Natural killer cell treated with Interleukin-12 subunit alpha and Interleukin-12 subunit beta and Interleukin-15 and Interleukin-18, amount 100 ng/mL, for 72 hours (primary cell): ENCODE results near the gene WFDC9. TPM values are rescaled to one million over a fixed set of nuclear protein-coding genes. Genes with fewer than 3 reads are reported as not detected.
"Not testable (repeated sequence)": the region's sequence is repeated elsewhere in the genome, so short reads cannot be mapped to it uniquely, and the experiment has no call there.

Experiments used
- ATAC-seq, 2 donors: fragments of 150-1000 bp; cut with Tn5 transposase in 1 of 2; sonication (Bioruptor Pico), chemical (Tn5 transposase) in 1 of 2; 2 replicates each; pipeline ENCODE4 v1.10.0; 2021
- DNase-seq: peaks from one replicate; pipeline ENCODE4 v3.0.0; 2022; ENCODE audit warnings: low spot score
- H3K27ac Mint-ChIP-seq, 2 donors: 1 replicate in 1 of 2; 2 replicates in 1 of 2; pipeline ENCODE4 v1.8.0; 2022; ENCODE audit warnings: mixed read lengths in 2 of 2, mild to moderate bottlenecking in 1 of 2, moderate library complexity in 1 of 2
- H3K27me3 Mint-ChIP-seq, 2 donors: 1 replicate in 1 of 2; 2 replicates in 1 of 2; pipeline ENCODE4 v1.8.0; 2022; ENCODE audit warnings: mixed read lengths in 2 of 2
- H3K36me3 Mint-ChIP-seq: one replicate; pipeline ENCODE4 v1.8.0; 2022; ENCODE audit warnings: mixed read lengths
- H3K4me1 Mint-ChIP-seq, 2 donors: 1 replicate in 1 of 2; 2 replicates in 1 of 2; pipeline ENCODE4 v1.8.0; 2022; ENCODE audit warnings: low read depth in 2 of 2, mixed read lengths in 2 of 2, mild to moderate bottlenecking in 1 of 2
- H3K4me3 Mint-ChIP-seq: one replicate; pipeline ENCODE4 v1.8.0; 2022; ENCODE audit warnings: mixed read lengths
- H3K9me3 Mint-ChIP-seq: 2 replicates; pipeline ENCODE4 v1.8.0; 2022; ENCODE audit warnings: mixed read lengths
- total RNA-seq, 2 donors: library from RNA; stranded (reverse); gene quantifications; one replicate each; pipeline ENCODE4 v1.2.3, GENCODE V29; 2022

WFDC9 gene
- total RNA-seq, 2 donors from 2014 or later, result not detected

GRCh38 chr20:45583502-45583901 is 47.6 kb downstream of the WFDC9 start:
- ATAC-seq (no peak), DNase-seq (no peak)
- Mint-ChIP-seq H3K36me3 (no peaks in the 10 kb centered on the region), H3K9me3 (no peaks in the 10 kb centered on the region), H3K27ac (no peak overlapping the region), H3K4me3 (no peak overlapping the region), H3K4me1 (no peaks in the 10 kb centered on the region), H3K27me3 (peaks cover 15 to 31% of the 10 kb centered on the region in 2 donors)

- no peak for DNase-seq
- no peaks in the 10 kb centered on the region for H3K4me1 Mint-ChIP-seq
- H3K27me3 Mint-ChIP-seq, result peaks cover 15 to 31% of the 10 kb centered on the region in 2 donors
- no peaks in the 10 kb centered on the region for H3K36me3 Mint-ChIP-seq
- H3K4me3 Mint-ChIP-seq, result no peak overlapping the region
- no peaks in the 10 kb centered on the region for H3K9me3 Mint-ChIP-seq
- no peak for ATAC-seq
- H3K27ac Mint-ChIP-seq, result no peak overlapping the region
Measured at GRCh38 chr20:45581702-45582101, 49.4 kb downstream of the WFDC9 start.

GRCh38 chr20:45579184-45579583 is 51.9 kb downstream of the WFDC9 start, which contains the start of gene WFDC8:
TSS of gene WFDC8 (minus strand) at chr20:45579284. CDS start at chr20:45579247, 37 bp downstream.
- DNase-seq (no peak), ATAC-seq (peak; percentile 33 to 57)
- H3K4me3 Mint-ChIP-seq, result no peak within 1 kb of the TSS
- H3K36me3 Mint-ChIP-seq, result no peaks in the 10 kb centered on the region
- H3K9me3 Mint-ChIP-seq, result no peaks in the 10 kb centered on the region
- H3K4me1 Mint-ChIP-seq, result no peaks in the 10 kb centered on the region
- H3K27me3 Mint-ChIP-seq, result peaks cover 15 to 39% of the 10 kb centered on the region in 2 donors
- H3K27ac Mint-ChIP-seq, result no peak within 1 kb of the TSS

GRCh38 chr20:45578231-45578630 is 52.9 kb downstream of the WFDC9 start:
- Mint-ChIP-seq H3K27me3 (peaks cover 14 to 43% of the 10 kb centered on the region in 2 donors), H3K9me3 (no peaks in the 10 kb centered on the region), H3K4me3 (no peak overlapping the region), H3K36me3 (no peaks in the 10 kb centered on the region), H3K4me1 (no peaks in the 10 kb centered on the region), H3K27ac (no peak overlapping the region)
- no peak for ATAC-seq
- no peak for DNase-seq

GRCh38 chr20:45576995-45577394 is 54.1 kb downstream of the WFDC9 start:
- no peaks in the 10 kb centered on the region for H3K9me3 Mint-ChIP-seq
- H3K4me1 Mint-ChIP-seq, result no peaks in the 10 kb centered on the region
- H3K27ac Mint-ChIP-seq, result no peak overlapping the region
- peaks cover 15 to 46% of the 10 kb centered on the region in 2 donors for H3K27me3 Mint-ChIP-seq
- H3K36me3 Mint-ChIP-seq, result no peaks in the 10 kb centered on the region
- no peak overlapping the region for H3K4me3 Mint-ChIP-seq
- DNase-seq (no peak), ATAC-seq (no peak)

- Mint-ChIP-seq H3K36me3 (no peaks in the 10 kb centered on the region), H3K27me3 (peaks cover 19 to 49% of the 10 kb centered on the region in 2 donors), H3K9me3 (no peaks in the 10 kb centered on the region), H3K27ac (no peak overlapping the region), H3K4me1 (no peaks in the 10 kb centered on the region), H3K4me3 (no peak overlapping the region)
- no peak for ATAC-seq
- no peak for DNase-seq
Measured at GRCh38 chr20:45575931-45576330, 55.2 kb downstream of the WFDC9 start.

GRCh38 chr20:45569650-45570049 is 61.4 kb downstream of the WFDC9 start:
- not testable (repeated sequence) for H3K4me1 Mint-ChIP-seq, ATAC-seq, H3K27ac Mint-ChIP-seq, H3K4me3 Mint-ChIP-seq, H3K36me3 Mint-ChIP-seq, DNase-seq, H3K9me3 Mint-ChIP-seq
- peaks cover 15 to 27% of the 10 kb centered on the region in 2 donors for H3K27me3 Mint-ChIP-seq

GRCh38 chr20:45564760-45565276 is 66.3 kb downstream of the WFDC9 start:
- H3K36me3 Mint-ChIP-seq, result no peaks in the 10 kb centered on the region

More at GRCh38 chr20:45564760-45565276, 66.3 kb downstream of the WFDC9 start:
- Mint-ChIP-seq H3K4me1 (no peaks in the 10 kb centered on the region), H3K27me3 (peaks cover 12 to 28% of the 10 kb centered on the region in 2 donors), H3K4me3 (no peak overlapping the region), H3K27ac (no peak overlapping the region), H3K9me3 (peaks cover 3% of the 10 kb centered on the region)
- ATAC-seq (no peak), DNase-seq (no peak)

Other genes with a start within 250 kb of the WFDC9 start
- gene DBNDD2, start 223.0 kb downstream of the WFDC9 start, total RNA-seq, result 1 to 10 TPM; 6.1 to 6.4 TPM
- gene PIGT, start 215.1 kb downstream of the WFDC9 start, total RNA-seq, result 10 to 100 TPM; 73.0 to 86.6 TPM
- gene WFDC2, start 161.5 kb downstream of the WFDC9 start, total RNA-seq, result not detected
- gene SPINT3, start 115.7 kb downstream of the WFDC9 start, total RNA-seq, result not detected
- not detected for gene WFDC6, start 91.8 kb downstream of the WFDC9 start, total RNA-seq
- not detected for gene EPPIN, start 83.9 kb downstream of the WFDC9 start, total RNA-seq
- not detected for gene WFDC8, start 52.0 kb downstream of the WFDC9 start, total RNA-seq
- gene WFDC10A, start 1.5 kb downstream of the WFDC9 start, total RNA-seq, result not detected
- gene WFDC11, start 39.0 kb upstream of the WFDC9 start, total RNA-seq, result not detected
- not detected for gene WFDC13, start 70.8 kb upstream of the WFDC9 start, total RNA-seq
- not detected for gene WFDC10B, start 73.7 kb upstream of the WFDC9 start, total RNA-seq
- not detected for gene SPINT4, start 91.1 kb upstream of the WFDC9 start, total RNA-seq
- not detected for gene WFDC3, start 160.6 kb upstream of the WFDC9 start, total RNA-seq
- gene DNTTIP1, start 160.7 kb upstream of the WFDC9 start, total RNA-seq, result 10 to 100 TPM; 25.5 to 30.4 TPM
- 100 to 1,000 TPM in 1 of 2 donors, 10 to 100 TPM in 1; 89.7 to 139 TPM for gene UBE2C, start 181.4 kb upstream of the WFDC9 start, total RNA-seq
- not detected for gene TNNC2, start 196.0 kb upstream of the WFDC9 start, total RNA-seq
- 1 to 10 TPM; 1.5 to 2.2 TPM for gene SNX21, start 202.5 kb upstream of the WFDC9 start, total RNA-seq
- 10 to 100 TPM; 24.4 to 26.2 TPM for gene ACOT8, start 226.1 kb upstream of the WFDC9 start, total RNA-seq
- 1 to 10 TPM; 5.5 to 6.4 TPM for gene ZSWIM3, start 226.3 kb upstream of the WFDC9 start, total RNA-seq
- 1 to 10 TPM; 2.7 to 3.2 TPM for gene ZSWIM1, start 249.9 kb upstream of the WFDC9 start, total RNA-seq